Stimulated activated CD4-positive, alpha-beta T cell treated with anti-CD3 and anti-CD28 coated beads, Interleukin-12 subunit alpha, Interleukin-12 subunit beta, amount 100 ng/mL, for 48 hours (primary cell): ENCODE data around the gene ZNF644.
A peak's percentile ranks its signal among the peaks of the same experiment; 100 is the strongest.

Source experiments
- DNase-seq, 3 donors: peaks; one replicate each; pipeline ENCODE4 v3.0.0-alpha.2; 2020; ENCODE audit warnings: low read depth in 2 of 3, low spot score in 1 of 3

Gene ZNF644

DNA sequence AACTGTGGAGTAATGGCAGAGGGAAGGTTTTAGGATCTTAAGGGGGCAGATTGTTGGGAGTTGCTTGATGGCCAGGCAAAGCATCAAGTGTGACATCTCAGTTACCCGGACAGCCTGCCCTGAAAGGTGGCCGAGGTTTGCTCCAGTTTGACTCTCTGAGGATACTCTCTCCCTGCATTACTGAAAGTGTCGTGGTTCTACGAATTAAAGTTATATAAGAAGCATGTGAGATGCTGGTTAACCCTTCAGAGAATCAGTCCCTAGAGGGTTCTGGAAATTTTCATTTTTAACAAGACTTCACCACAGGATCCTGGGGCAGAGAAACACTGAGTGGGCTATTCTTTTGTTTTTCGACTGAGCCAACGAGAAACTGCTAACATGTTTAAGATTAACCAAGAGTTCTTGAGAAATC, 689 bp upstream of the ZNF644 start:
- DNase-seq, result peak in 1 of 3 donors; percentile 3

DNA sequence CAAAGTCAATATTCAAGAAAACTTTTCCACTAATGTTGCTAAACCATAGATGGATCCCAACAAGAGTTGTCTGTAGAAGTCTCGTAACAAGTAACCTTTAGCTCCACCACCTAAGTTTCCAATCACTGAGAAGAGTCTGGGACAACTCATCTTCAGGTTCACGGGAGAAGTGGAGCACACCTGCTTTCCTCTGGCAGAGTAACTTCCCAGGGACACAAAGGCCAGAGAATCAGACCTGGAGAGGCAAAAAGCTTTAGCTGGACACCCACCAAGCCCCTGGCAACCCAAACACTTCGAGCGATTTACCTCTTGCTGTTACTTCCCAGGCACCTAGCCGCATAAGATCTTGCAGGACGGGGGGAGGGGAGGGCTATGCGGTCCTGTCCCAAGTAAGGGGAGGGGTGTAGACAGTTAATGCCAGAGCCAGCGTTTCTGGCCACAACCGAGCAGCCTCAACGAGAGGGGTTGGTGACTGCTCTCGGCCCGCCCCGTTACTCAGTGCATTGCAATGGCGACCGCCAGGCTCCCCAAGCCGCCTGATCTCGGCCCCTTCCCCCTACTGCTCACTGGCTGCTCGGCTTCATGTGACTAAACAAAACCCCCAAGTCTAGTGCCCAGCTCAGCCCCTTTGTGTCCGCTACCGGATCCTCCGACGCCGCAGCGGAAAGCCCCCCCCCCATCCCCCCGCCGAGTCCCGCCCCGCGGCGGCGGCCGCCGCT, 709 bp downstream of the ZNF644 start:
- peak; percentile 50 to 59 (median 58) for DNase-seq

- DNase-seq, result no peak
Measured at GRCh38 chr1:91020486-91020885, 1.3 kb downstream of the ZNF644 start.

DNA sequence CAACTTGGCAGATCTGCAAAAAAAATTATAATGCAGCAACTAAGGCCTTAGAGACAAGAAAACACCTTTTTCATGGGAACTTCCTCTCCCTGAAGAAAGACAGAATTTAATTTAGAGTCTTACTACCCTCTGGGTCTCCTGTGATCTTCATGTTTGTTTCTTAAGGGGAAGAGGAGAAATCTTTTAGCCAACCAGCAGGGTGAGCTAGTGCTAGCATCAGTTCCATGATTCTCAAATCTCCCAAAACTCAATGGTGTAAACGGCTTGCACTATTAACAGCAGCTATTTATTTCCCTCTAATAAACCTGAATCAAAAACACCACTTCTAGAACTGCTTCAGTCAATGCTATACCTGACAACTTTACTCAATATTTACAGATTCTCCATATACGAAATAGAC, 3.8 kb downstream of the ZNF644 start:
- DNase-seq, result no peak

- DNase-seq, result no peak
Measured at GRCh38 chr1:91015794-91016550, 5.9 kb downstream of the ZNF644 start.

DNA sequence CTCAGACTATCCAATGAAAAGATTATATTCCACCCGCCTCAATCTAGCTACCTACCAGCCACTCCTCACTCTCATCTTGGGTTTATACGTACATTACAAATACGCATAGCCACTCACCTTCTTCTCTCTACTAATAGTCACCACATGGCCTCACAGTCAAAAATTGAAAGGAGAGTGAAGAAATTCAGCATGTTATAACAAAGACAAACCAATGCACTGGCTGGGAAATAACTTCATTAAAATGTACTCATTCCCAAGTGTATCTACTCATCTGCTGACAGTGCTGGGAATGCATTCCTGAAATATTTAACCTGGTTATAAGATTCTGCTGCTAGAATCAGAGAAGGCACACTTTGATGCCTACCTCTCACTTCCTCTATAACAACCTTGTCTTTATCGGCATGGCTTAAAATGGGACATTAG, 6.5 kb downstream of the ZNF644 start:
- DNase-seq, result no peak

GRCh38 chr1:91014475-91014874, 7.4 kb downstream of the ZNF644 start:
- DNase-seq, result no peak

GRCh38 chr1:91013302-91013701, 8.5 kb downstream of the ZNF644 start:
- no peak for DNase-seq

GRCh38 chr1:91012196-91012595, 9.6 kb downstream of the ZNF644 start:
- no peak for DNase-seq

DNA sequence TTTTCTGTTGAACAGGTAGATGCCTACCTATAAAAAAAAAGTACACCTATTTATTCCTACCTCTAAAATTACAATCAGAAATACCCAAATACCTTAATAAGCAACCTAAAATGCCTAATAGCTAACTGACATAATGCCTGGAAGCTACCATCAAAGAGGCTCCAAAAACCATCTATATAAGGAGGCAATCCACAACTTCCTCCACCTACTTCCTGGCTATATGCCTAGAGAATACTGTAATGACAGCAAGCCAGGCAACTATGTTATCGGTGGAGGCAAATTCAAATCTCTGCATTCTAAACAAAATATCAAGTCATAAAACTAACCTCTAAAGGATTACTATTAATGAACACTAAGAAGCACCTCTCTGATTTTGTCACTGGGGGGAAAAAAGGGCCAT, 10.1 kb downstream of the ZNF644 start:
- DNase-seq, result no peak

- no peak for DNase-seq
Measured at GRCh38 chr1:91007827-91008226, 14.0 kb downstream of the ZNF644 start.

GRCh38 chr1:91007092-91007491, 14.7 kb downstream of the ZNF644 start:
- no peak for DNase-seq

GRCh38 chr1:91006113-91006908, 15.5 kb downstream of the ZNF644 start:
- DNase-seq, result no peak

DNA sequence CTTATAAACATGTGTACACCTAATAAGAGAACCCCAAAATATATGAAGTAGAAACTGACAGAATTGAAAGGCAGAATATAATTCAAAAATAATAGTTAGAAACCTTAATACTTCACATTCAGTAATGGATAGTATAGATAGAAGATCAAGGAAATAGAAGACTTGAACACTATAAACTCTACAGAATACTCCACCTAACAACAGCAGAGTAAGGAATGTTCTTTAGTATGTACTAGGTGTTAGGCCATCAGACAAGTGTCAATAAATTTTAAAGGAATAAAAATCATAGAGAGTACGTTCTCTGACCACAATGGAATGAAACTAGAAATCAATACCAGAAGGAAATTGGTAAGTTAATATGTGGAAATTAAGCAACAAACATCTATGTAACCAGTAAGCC, 16.6 kb downstream of the ZNF644 start:
- DNase-seq, result no peak

DNA sequence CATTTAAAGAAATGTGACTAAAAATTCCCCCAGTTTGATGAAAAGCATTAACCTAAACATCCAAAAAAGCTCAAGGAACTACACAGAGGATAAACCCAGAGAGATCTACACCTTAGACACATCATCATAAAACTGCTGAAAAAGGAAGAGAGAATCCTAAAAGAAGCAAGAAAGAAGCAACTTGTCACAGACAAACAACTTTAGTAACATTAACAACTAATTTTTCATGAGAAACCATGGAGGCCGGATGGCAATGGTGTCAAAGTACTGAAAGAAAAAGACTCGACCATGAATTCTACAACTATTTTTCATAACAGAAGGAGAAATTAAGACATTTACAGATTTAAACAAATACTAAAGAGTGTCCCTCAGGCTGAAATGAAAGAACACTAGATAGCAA, 17.7 kb downstream of the ZNF644 start:
- DNase-seq, result no peak

DNA sequence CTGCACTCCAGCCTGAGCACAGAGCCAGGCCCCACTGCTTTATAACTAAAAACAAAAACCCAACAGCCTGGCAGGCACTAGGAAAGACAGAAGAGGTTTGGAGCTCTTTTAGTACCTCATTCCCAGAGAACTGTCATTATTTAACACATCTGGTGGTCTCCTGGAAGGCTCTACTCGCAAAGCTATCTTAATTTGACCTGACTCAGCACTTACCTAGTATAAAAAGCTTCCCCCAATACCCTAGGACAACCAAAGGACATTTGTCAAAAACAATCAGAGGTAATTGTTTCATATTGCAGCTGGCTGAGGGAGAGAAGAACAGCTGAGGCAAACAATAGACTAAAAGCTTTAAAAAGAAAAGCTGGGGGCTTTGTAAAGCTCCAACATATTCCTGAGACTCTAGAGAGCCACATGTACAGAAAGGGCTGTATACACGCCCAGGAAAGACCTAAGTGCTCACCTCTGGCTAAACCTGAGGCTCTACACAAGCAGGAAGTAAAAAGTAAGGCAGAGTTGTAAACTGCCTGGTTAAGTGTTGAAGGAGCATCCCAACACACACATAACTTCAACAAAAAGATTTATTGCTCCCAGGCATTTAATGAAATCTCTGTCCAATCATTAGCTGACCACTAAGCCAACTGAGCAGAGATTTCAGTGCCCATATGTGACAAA, 25.0 kb downstream of the ZNF644 start:
- no peak for DNase-seq

- no peak for DNase-seq
Measured at GRCh38 chr1:90995311-90995894, 26.4 kb downstream of the ZNF644 start.

DNA sequence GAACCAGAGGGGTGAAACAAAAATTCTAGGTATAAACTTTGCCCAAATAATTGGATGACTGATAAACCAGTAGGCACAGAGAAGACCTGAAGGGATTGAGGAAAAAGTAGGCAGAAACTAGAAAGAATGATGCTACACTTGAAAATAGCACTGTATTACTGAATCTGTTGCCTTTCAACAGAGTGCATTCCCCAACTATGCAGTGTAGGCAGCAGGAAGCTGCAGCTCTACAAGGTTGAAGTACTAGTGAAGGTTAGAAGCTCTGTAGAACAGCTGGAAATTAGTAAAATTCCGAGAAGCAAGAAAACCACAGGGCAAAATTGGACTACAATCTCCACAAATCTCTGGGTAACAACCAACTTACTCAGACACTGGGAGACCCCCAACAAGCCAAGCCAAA, 27.4 kb downstream of the ZNF644 start:
- no peak for DNase-seq

DNA sequence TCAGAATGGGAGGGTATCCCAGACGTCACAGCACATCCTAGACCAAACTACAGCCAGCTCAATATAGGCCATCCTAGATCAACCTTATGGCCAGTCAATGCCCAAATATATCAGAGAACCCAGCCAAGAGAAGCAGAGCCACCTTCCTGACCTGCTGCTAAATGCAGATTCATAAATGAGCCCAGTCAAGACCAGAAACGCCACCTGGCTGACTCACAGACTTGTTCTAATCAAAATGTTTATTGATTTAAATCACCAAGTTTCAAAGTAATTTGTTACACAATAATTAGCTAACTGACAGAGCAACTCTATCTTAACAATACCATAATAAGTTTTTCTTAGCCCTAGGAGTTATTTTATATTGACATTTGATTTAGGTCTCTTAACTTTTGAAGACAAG, 28.6 kb downstream of the ZNF644 start:
- DNase-seq, result no peak

GRCh38 chr1:90990779-90991178, 31.1 kb downstream of the ZNF644 start:
- no peak for DNase-seq

GRCh38 chr1:90989990-90990389, 31.8 kb downstream of the ZNF644 start:
- DNase-seq, result no peak
